H9 (cell line): ENCODE data around the gene VPS72. TPM values are rescaled to one million over a fixed set of nuclear protein-coding genes. Genes with fewer than 3 reads are reported as not detected.
A peak's percentile ranks its signal among the peaks of the same experiment; 100 is the strongest.

ENCODE experiments used
- DNase-seq: peaks from one replicate; pipeline ENCODE4 v3.0.0-alpha.2; 2017
- H2AFZ ChIP-seq: one replicate; pipeline ENCODE4 v1.6.1; 2013; ENCODE audit warnings: mild to moderate bottlenecking, low read length, control low read depth, moderate library complexity
- H2AK5ac ChIP-seq: 2 replicates; pipeline ENCODE4 v1.6.1; 2013; ENCODE audit warnings: low read length, control low read depth, mixed read lengths; ENCODE audit not compliant: insufficient read length
- H2BK120ac ChIP-seq: one replicate; pipeline ENCODE4 v1.6.1; 2013; ENCODE audit warnings: low read depth, mild to moderate bottlenecking, low read length, control low read depth, inconsistent platforms; ENCODE audit not compliant: poor library complexity, severe bottlenecking
- H2BK12ac ChIP-seq: 2 replicates; pipeline ENCODE4 v1.6.1; 2013; ENCODE audit warnings: low read length, control low read depth, mixed read lengths, low read depth; ENCODE audit not compliant: insufficient read length
- H2BK15ac ChIP-seq: 2 replicates; pipeline ENCODE4 v1.6.1; 2013; ENCODE audit warnings: low read depth, low read length, control low read depth
- H2BK20ac ChIP-seq: one replicate; pipeline ENCODE4 v1.6.1; 2013; ENCODE audit warnings: low read depth, mild to moderate bottlenecking, low read length, control low read depth, inconsistent platforms; ENCODE audit not compliant: poor library complexity, severe bottlenecking
- H2BK5ac ChIP-seq: 2 replicates; pipeline ENCODE4 v1.6.1; 2013; ENCODE audit warnings: low read length, control low read depth, mixed read lengths; ENCODE audit not compliant: insufficient read length
- H3K14ac ChIP-seq: 2 replicates; pipeline ENCODE4 v1.6.1; 2013; ENCODE audit warnings: low read length, control low read depth; ENCODE audit not compliant: insufficient read depth
- H3K18ac ChIP-seq: 2 replicates; pipeline ENCODE4 v1.6.1; 2013; ENCODE audit warnings: low read depth, mild to moderate bottlenecking, mixed read lengths, low read length, control low read depth; ENCODE audit not compliant: insufficient read length
- H3K23ac ChIP-seq: 2 replicates; pipeline ENCODE4 v1.6.1; 2013; ENCODE audit warnings: low read length, control low read depth, mixed read lengths, low read depth; ENCODE audit not compliant: insufficient read length
- H3K23me2 ChIP-seq: 2 replicates; pipeline ENCODE4 v1.6.1; 2013; ENCODE audit warnings: low read depth, mild to moderate bottlenecking, mixed read lengths, low read length, control low read depth; ENCODE audit not compliant: insufficient read length, poor library complexity, severe bottlenecking
- H3K27ac ChIP-seq: 2 replicates; pipeline ENCODE4 v1.5.1; 2013; ENCODE audit warnings: low read length, control low read depth, mixed read lengths, low read depth; ENCODE audit not compliant: insufficient read length
- H3K27me3 ChIP-seq: 2 replicates; pipeline ENCODE4 v1.6.1; 2013; ENCODE audit warnings: low read length, control low read depth, inconsistent platforms; ENCODE audit not compliant: insufficient read depth
- H3K4ac ChIP-seq: 2 replicates; pipeline ENCODE4 v1.6.1; 2013; ENCODE audit warnings: low read depth, mild to moderate bottlenecking, control low read depth, inconsistent platforms, low read length, moderate library complexity
- H3K4me1 ChIP-seq: 2 replicates; pipeline ENCODE4 v1.6.1; 2013; ENCODE audit warnings: low read length, control low read depth, inconsistent platforms; ENCODE audit not compliant: insufficient read depth
- H3K4me2 ChIP-seq: 2 replicates; pipeline ENCODE4 v1.6.1; 2013; ENCODE audit warnings: low read length, control low read depth, mixed read lengths; ENCODE audit not compliant: insufficient read length, insufficient read depth
- H3K56ac ChIP-seq: 2 replicates; pipeline ENCODE4 v1.6.1; 2013; ENCODE audit warnings: low read depth, mild to moderate bottlenecking, mixed read lengths, low read length, control low read depth; ENCODE audit not compliant: insufficient read length
- H3K79me1 ChIP-seq: 2 replicates; pipeline ENCODE4 v1.6.1; 2013; ENCODE audit warnings: low read depth, mild to moderate bottlenecking, moderate library complexity, low read length, control low read depth, inconsistent platforms; ENCODE audit not compliant: insufficient read depth, poor library complexity, severe bottlenecking
- H3K79me2 ChIP-seq: 2 replicates; pipeline ENCODE4 v1.6.1; 2013; ENCODE audit warnings: low read length, control low read depth, inconsistent platforms; ENCODE audit not compliant: insufficient read depth
- H3K9ac ChIP-seq: 2 replicates; pipeline ENCODE4 v1.6.1; 2013; ENCODE audit warnings: low read length, control low read depth, mixed read lengths; ENCODE audit not compliant: insufficient read length; ENCODE audit errors: extremely low read depth
- H3K9me3 ChIP-seq: one replicate; pipeline ENCODE4 v1.6.1; 2013; ENCODE audit warnings: low read depth, low read length, inconsistent platforms; ENCODE audit not compliant: control insufficient read depth
- H3T11ph ChIP-seq: one replicate; pipeline ENCODE4 v1.6.1; 2013; ENCODE audit warnings: mild to moderate bottlenecking, low read length, control low read depth, inconsistent platforms
- H4K20me1 ChIP-seq: one replicate; pipeline ENCODE4 v1.6.1; 2013; ENCODE audit not compliant: control insufficient read depth, insufficient read length, insufficient read depth
- H4K5ac ChIP-seq: 2 replicates; pipeline ENCODE4 v1.6.1; 2013; ENCODE audit warnings: low read depth, mild to moderate bottlenecking, mixed read lengths, low read length, control low read depth; ENCODE audit not compliant: insufficient read length
- H4K8ac ChIP-seq: replicated peaks from 2 replicates; pipeline ENCODE4 v1.6.1; 2013; ENCODE audit warnings: low read length, control low read depth, mixed read lengths, low read depth; ENCODE audit not compliant: insufficient read length
- H4K91ac ChIP-seq: 2 replicates; pipeline ENCODE4 v1.6.1; 2013; ENCODE audit warnings: low read depth, mild to moderate bottlenecking, moderate library complexity, mixed read lengths, low read length, control low read depth; ENCODE audit not compliant: insufficient read length
- H3K27ac Mint-ChIP-seq, 3 experiments: 2 replicates in 2 of 3; 3 replicates in 1 of 3; pipeline ENCODE4 v1.8.0; 2020 to 2021; ENCODE audit warnings: mixed read lengths in 3 of 3, mild to moderate bottlenecking in 1 of 3, moderate library complexity in 1 of 3
- H3K27me3 Mint-ChIP-seq: 2 replicates; pipeline ENCODE4 v1.8.0; 2021; ENCODE audit warnings: low read depth, mild to moderate bottlenecking, moderate library complexity, mixed read lengths
- H3K36me3 Mint-ChIP-seq, 3 experiments: 2 replicates in 2 of 3; 3 replicates in 1 of 3; pipeline ENCODE4 v1.8.0; 2020 to 2021; ENCODE audit warnings: low read depth in 3 of 3, mixed read lengths in 3 of 3; ENCODE audit not compliant: insufficient read depth in 1 of 3
- H3K4me1 Mint-ChIP-seq, 2 experiments: 2 replicates each; pipeline ENCODE4 v1.8.0; 2020; ENCODE audit warnings: mixed read lengths in 2 of 2
- H3K4me3 Mint-ChIP-seq, 2 experiments: 2 replicates in 1 of 2; 3 replicates in 1 of 2; pipeline ENCODE4 v1.8.0; 2020 to 2021; ENCODE audit warnings: mild to moderate bottlenecking in 2 of 2, mixed read lengths in 2 of 2, moderate library complexity in 1 of 2
- H3K9me3 Mint-ChIP-seq, 2 experiments: 2 replicates in 1 of 2; 3 replicates in 1 of 2; pipeline ENCODE4 v1.8.0; 2020; ENCODE audit warnings: mild to moderate bottlenecking in 2 of 2, mixed read lengths in 2 of 2, moderate library complexity in 1 of 2
- WGBS: extraction: QIAGEN DNeasy Blood & Tissue Kit; methylation state at CpG from one replicate; pipeline ENCODE4 v1.1.7; 2013; ENCODE audit warnings: missing lambda C conversion rate, low lambda C conversion rate, mixed read lengths; ENCODE audit not compliant: insufficient read length; ENCODE audit errors: extremely low coverage; 5-methylcytosine and 5-hydroxymethylcytosine counted together
- total RNA-seq: library from RNA; stranded (reverse); gene quantifications from 2 replicates; pipeline ENCODE4 v1.2.1, GENCODE V29; 2021
- TF ChIP-seq, protein P1 (sequence below): fragments of 200-600 bp; sonication (generic); conservative IDR thresholded peaks from 3 replicates; pipeline ENCODE4 v1.8.0; 2021; ENCODE audit warnings: antibody characterized with exemption, mild to moderate bottlenecking

VPS72 gene
- total RNA-seq, 1 experiment from 2014 or later, result 91.4 TPM

DNA sequence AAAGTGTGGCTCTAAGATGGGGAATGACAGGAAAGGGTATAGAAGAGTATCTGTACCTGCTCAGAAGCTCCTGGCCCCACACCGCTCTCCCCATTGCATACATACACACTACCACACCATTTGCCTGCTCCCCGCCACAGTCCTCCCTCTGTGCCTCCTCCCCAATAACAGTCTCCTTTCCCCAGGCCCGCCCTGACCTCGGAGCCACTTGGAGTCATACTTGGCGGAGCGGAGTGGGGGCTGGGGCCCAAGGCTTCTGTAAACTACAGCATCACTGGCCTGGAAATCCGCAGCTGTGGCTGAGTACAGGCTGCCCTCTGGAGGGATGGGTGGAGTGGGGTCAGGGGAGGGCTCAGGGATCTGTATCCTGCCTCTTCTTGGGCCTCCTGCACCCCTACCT lies 52.2 kb downstream of the VPS72 start:
- Histone ChIP-seq H4K91ac (no peak overlapping the region), H3T11ph (no peak overlapping the region), H2AK5ac (no peak overlapping the region), H3K23ac (no peak overlapping the region), H2BK120ac (no peak overlapping the region), H3K9me3 (no peaks in the 10 kb centered on the region), H3K14ac (no peak overlapping the region), H2BK5ac (no peak overlapping the region), H2AFZ (no peak overlapping the region), H2BK15ac (no peak overlapping the region), H3K27ac (no peak overlapping the region), H4K8ac (no peak overlapping the region), H3K79me2 (no peaks in the 10 kb centered on the region), H2BK20ac (no peak overlapping the region), H3K4me2 (no peak overlapping the region), H4K20me1 (no peaks in the 10 kb centered on the region), H2BK12ac (no peak overlapping the region), H4K5ac (no peak overlapping the region), H3K4ac (no peak overlapping the region), H3K9ac (no peak overlapping the region), H3K18ac (no peak overlapping the region), H3K23me2 (peaks cover 5% of the 10 kb centered on the region), H3K27me3 (no peaks in the 10 kb centered on the region), H3K4me1 (no peaks in the 10 kb centered on the region; the same call in 1 of the 2 replicates), H3K56ac (no peak overlapping the region), H3K79me1 (no peaks in the 10 kb centered on the region)
- H3K4me1 Mint-ChIP-seq, result peaks cover 0 to 9% of the 10 kb centered on the region in 2 experiments; a peak in 2 of 4 replicates
- no peak for DNase-seq
- TF ChIP-seq, protein P1, sequence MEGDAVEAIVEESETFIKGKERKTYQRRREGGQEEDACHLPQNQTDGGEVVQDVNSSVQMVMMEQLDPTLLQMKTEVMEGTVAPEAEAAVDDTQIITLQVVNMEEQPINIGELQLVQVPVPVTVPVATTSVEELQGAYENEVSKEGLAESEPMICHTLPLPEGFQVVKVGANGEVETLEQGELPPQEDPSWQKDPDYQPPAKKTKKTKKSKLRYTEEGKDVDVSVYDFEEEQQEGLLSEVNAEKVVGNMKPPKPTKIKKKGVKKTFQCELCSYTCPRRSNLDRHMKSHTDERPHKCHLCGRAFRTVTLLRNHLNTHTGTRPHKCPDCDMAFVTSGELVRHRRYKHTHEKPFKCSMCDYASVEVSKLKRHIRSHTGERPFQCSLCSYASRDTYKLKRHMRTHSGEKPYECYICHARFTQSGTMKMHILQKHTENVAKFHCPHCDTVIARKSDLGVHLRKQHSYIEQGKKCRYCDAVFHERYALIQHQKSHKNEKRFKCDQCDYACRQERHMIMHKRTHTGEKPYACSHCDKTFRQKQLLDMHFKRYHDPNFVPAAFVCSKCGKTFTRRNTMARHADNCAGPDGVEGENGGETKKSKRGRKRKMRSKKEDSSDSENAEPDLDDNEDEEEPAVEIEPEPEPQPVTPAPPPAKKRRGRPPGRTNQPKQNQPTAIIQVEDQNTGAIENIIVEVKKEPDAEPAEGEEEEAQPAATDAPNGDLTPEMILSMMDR, result no peak
- H3K27me3 Mint-ChIP-seq, result peaks cover 9% of the 10 kb centered on the region
- peaks cover 20 to 48% (median 43%) of the 10 kb centered on the region in 3 experiments for H3K36me3 Mint-ChIP-seq
- WGBS, result no CpG with 5 or more reads among the region's 7 CpGs
- H3K9me3 Mint-ChIP-seq, result no peaks in the 10 kb centered on the region
- H3K27ac Mint-ChIP-seq, result no peak overlapping the region
- H3K4me3 Mint-ChIP-seq, result peak overlapping the region in 1 of 2 experiments; percentile 62; a peak in 2 of 5 replicates
